ENCODE data around the gene LRRC53. TPM values are rescaled to one million over a fixed set of nuclear protein-coding genes. Genes with fewer than 3 reads are reported as not detected.

LRRC53 gene
- total and polyA plus RNA-seq, 2 of the 4 experiments (the other 2 are of a cell fraction): not detected

DNA sequence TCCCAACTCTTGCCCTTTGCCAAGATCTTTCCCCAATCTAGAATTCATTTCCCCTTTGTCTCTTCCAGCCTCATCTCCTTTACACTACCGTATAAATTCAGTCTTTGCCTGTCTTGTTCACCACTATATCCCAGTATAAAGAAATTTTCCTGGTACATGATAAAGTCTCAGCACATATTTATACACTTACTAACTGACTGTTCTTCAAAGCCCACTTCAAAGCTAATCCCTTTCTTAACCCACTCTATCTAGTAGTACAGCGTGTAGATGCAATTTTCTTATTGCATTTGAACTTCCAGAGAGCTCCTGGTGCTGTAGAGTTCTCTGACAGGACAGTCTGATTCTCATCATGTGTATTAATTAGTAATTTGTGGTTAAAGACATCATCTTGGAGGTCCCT lies 78.1 kb downstream of the LRRC53 start:
- no peaks in the 10 kb centered on the region for H4K20me1 ChIP-seq (ENCODE audit: insufficient read depth, low read length)
- no peak overlapping the region for H2BK15ac ChIP-seq (ENCODE audit: low read depth, low read length)
- H3K9ac ChIP-seq (ENCODE audit: low read depth, low read length): no peak overlapping the region
- no peak overlapping the region for H2BK20ac ChIP-seq (ENCODE audit: low read depth, low read length)
- WGBS, 2 experiments (ENCODE audit: extremely low coverage in 2 of 2, insufficient read length in 1 of 2): no CpG with 5 or more reads among the region's 2 CpGs
- H2AFZ ChIP-seq (replicated peaks; ENCODE audit: low read length, poor library complexity): no peak overlapping the region
- H3K79me1 ChIP-seq (ENCODE audit: low read depth in 1 of 2, low read length in 2 of 2): no peaks in the 10 kb centered on the region
- H2AK5ac ChIP-seq (ENCODE audit: low read depth, low read length): no peak overlapping the region
- POLR2A ChIA-PET (ENCODE audit: unreplicated experiment): no interaction called here
- no peak for TF ChIP-seq RCOR1 (IDR thresholded peaks at IDR 0.05; ENCODE audit: insufficient replicate concordance, low read length)
- no peak for TF ChIP-seq FOS (IDR thresholded peaks at IDR 0.05; ENCODE audit: low read depth, low read length)
- TF ChIP-seq RAD21 (IDR thresholded peaks at IDR 0.05; ENCODE audit: low read length): no peak
- no peak for TF ChIP-seq NFE2L2 (IDR thresholded peaks at IDR 0.05; ENCODE audit: low read depth, low read length)
- no peak overlapping the region for H2BK120ac ChIP-seq (ENCODE audit: low read depth, low read length)
- no peak for ATAC-seq (ENCODE audit: low read depth)
- no peak overlapping the region for H3K23ac ChIP-seq (ENCODE audit: low read depth, low read length)
- no peak overlapping the region for H3K14ac ChIP-seq (replicated peaks; ENCODE audit: low read depth, low read length)
- no peaks in the 10 kb centered on the region for H3K27me3 ChIP-seq (ENCODE audit: control insufficient read depth, insufficient read depth, low read length)
- no peak overlapping the region for H4K5ac ChIP-seq (ENCODE audit: low read depth, low read length)
- intact Hi-C loops (cut with micrococcal nuclease) (no loop called here), dilution Hi-C loops (cut with HindIII; ENCODE audit: low sequenced_read_pairs, unreplicated experiment) (no loop called here), in situ Hi-C loops (cut with MboI; ENCODE audit: low sequenced_read_pairs) (no loop called here)
- H2AK9ac ChIP-seq (replicated peaks; ENCODE audit: low read depth, low read length, poor library complexity): no peak overlapping the region
- H3K4me1 ChIP-seq (ENCODE audit: control insufficient read depth, insufficient read depth, low read length): no peaks in the 10 kb centered on the region; the same call in 1 of the 2 replicates
- no peak overlapping the region for H2BK5ac ChIP-seq (ENCODE audit: low read depth, low read length, poor library complexity, severe bottlenecking)
- no peak overlapping the region for H4K91ac ChIP-seq (ENCODE audit: insufficient read depth, low read depth, low read length)
- no peak overlapping the region for H3K4me3 ChIP-seq (ENCODE audit: insufficient read depth, low read depth, low read length)
- no peak overlapping the region for H4K8ac ChIP-seq (ENCODE audit: low read depth in 2 of 2, low read length in 2 of 2)
- BruUV-seq (replicated peaks): no TSS peak
- H3K56ac ChIP-seq (ENCODE audit: extremely low read depth, insufficient read depth, low read length): no peak overlapping the region
- H3K4me2 ChIP-seq (ENCODE audit: low read depth, low read length): no peak overlapping the region
- no peak overlapping the region; the same call in 1 of the 2 replicates for H3K18ac ChIP-seq (ENCODE audit: low read depth, low read length)
- H3K9me1 ChIP-seq (ENCODE audit: insufficient read depth, low read length): no peaks in the 10 kb centered on the region
- H3K4ac ChIP-seq (ENCODE audit: low read depth, low read length): no peak overlapping the region
- H3K27ac ChIP-seq (ENCODE audit: insufficient read depth, low read length): no peak overlapping the region
- CTCF ChIA-PET: no interaction called here
- no peak for DNase-seq
- no peaks in the 10 kb centered on the region for H3K9me3 ChIP-seq (ENCODE audit: control insufficient read depth, insufficient read depth, low read length)
- no peaks in the 10 kb centered on the region for H3K36me3 ChIP-seq (ENCODE audit: control insufficient read depth, insufficient read depth, low read length)
